ENCODE data around the gene ZNF789. TPM values are rescaled to one million over a fixed set of nuclear protein-coding genes. Genes with fewer than 3 reads are reported as not detected.

ZNF789 gene
- total and polyA plus RNA-seq, 3 donors from 2014 or later, result 26.2 to 32.0 (median 30.9) TPM

DNA sequence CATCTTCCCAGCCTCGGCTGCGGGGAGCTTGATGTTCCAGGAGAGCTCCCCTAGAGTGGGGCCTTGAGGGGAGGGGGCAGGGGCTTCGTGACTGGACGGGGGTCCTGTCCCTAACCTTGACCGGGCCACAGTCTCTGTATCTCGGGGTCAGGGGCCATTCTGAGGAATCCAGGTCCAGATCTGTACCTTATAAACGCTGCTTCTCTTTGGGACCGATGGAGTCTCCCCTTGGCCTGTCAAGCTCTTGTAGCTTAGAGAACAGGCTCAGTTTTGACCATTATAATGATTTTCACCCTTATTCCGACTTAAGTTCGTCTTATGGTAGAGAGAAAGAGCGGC, 32.6 kb downstream of the ZNF789 start:
- H3K27me3 ChIP-seq, result no peaks in the 10 kb centered on the region
- no peaks in the 10 kb centered on the region for H3K9me3 ChIP-seq
- peaks cover 17% of the 10 kb centered on the region for H3K4me1 ChIP-seq
- 1 to 4% methylated on average over 7 to 11 of the region's 11 CpGs for WGBS, 2 donors
- peak overlapping the region; percentile 94 to 96 for H3K27ac ChIP-seq
- no peak for TF ChIP-seq POLR2A (IDR thresholded peaks at IDR 0.05)
- TF ChIP-seq, protein P1, sequence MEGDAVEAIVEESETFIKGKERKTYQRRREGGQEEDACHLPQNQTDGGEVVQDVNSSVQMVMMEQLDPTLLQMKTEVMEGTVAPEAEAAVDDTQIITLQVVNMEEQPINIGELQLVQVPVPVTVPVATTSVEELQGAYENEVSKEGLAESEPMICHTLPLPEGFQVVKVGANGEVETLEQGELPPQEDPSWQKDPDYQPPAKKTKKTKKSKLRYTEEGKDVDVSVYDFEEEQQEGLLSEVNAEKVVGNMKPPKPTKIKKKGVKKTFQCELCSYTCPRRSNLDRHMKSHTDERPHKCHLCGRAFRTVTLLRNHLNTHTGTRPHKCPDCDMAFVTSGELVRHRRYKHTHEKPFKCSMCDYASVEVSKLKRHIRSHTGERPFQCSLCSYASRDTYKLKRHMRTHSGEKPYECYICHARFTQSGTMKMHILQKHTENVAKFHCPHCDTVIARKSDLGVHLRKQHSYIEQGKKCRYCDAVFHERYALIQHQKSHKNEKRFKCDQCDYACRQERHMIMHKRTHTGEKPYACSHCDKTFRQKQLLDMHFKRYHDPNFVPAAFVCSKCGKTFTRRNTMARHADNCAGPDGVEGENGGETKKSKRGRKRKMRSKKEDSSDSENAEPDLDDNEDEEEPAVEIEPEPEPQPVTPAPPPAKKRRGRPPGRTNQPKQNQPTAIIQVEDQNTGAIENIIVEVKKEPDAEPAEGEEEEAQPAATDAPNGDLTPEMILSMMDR (IDR thresholded peaks at IDR 0.05), result no peak
- DNase-seq, result no peak
- no peaks in the 10 kb centered on the region for H3K36me3 ChIP-seq (ENCODE audit: low read depth, missing control alignments)
- intact Hi-C loops (cut with DNase I; ENCODE audit: low total_unique reads), result loop anchor here (10.0 kb wide), 1 partner anchor 50 kb away; the partner anchor contains the start of genes FAM200A and ZNF655
- H3K4me3 ChIP-seq, result peak overlapping the region; percentile 76 to 86

DNA sequence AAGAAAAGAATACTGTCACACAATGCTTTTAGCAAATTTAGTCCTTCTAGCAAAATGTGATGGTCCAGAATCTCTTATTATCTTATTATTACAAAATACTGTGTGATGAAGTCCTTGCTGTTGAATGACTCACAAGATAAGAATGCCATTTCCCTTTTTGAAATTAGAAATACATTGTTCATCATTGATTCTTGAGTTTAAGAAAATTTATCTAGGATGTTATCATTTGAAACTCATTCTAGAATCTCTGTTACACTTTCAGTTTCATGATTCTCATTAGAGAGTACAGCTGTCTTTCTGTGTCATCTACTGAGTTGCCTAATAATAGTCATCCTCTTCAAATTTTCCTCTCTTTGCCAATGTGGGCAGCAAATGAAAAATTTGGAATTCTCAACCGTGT, 41.4 kb downstream of the ZNF789 start:
- intact Hi-C loops (cut with DNase I; ENCODE audit: low total_unique reads), result no loop called here

DNA sequence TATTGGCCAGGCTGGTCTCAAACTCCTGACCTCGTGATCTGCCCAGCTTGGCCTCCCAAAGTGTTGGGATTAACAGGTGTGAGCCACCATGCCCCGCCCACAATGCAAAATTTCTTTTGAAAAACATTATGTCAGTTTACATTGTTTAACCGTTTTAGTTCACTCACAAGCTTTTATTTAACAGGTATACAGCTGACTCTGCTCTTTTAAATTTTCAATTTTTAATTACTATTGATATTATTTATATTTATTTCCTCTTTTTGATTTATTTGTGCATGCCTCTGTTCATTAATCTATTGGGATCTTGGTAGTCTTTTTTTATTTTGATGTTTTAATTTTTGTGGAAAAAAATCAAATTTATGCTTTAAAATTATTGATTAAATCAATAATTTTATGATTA, 48.7 kb downstream of the ZNF789 start:
- Histone ChIP-seq H3K4me3 (no peak overlapping the region), H3K4me1 (no peaks in the 10 kb centered on the region), H3K9me3 (no peaks in the 10 kb centered on the region), H3K27me3 (no peaks in the 10 kb centered on the region), H3K36me3 (ENCODE audit: low read depth, missing control alignments) (no peaks in the 10 kb centered on the region), H3K27ac (no peak overlapping the region)
- TF ChIP-seq, protein P1 (IDR thresholded peaks at IDR 0.05), result no peak
- TF ChIP-seq POLR2A (IDR thresholded peaks at IDR 0.05), result no peak
- no peak for DNase-seq
- intact Hi-C loops (cut with DNase I; ENCODE audit: low total_unique reads), result no loop called here
- WGBS, 2 donors, result 91 to 96% methylated on average over 3 of the region's 3 CpGs

More for the DNA sequence above, 41.4 kb downstream of the ZNF789 start:
- no peaks in the 10 kb centered on the region for H3K36me3 ChIP-seq (ENCODE audit: low read depth, missing control alignments)
- H3K27me3 ChIP-seq, result no peaks in the 10 kb centered on the region
- TF ChIP-seq, protein P1 (IDR thresholded peaks at IDR 0.05), result no peak
- TF ChIP-seq POLR2A (IDR thresholded peaks at IDR 0.05), result no peak
- 87 to 98% methylated on average over 1 of the region's 1 CpG for WGBS, 2 donors
- no peaks in the 10 kb centered on the region for H3K4me1 ChIP-seq
- H3K4me3 ChIP-seq, result no peak overlapping the region
- no peak overlapping the region for H3K27ac ChIP-seq
- DNase-seq, result no peak
- no peaks in the 10 kb centered on the region for H3K9me3 ChIP-seq

DNA sequence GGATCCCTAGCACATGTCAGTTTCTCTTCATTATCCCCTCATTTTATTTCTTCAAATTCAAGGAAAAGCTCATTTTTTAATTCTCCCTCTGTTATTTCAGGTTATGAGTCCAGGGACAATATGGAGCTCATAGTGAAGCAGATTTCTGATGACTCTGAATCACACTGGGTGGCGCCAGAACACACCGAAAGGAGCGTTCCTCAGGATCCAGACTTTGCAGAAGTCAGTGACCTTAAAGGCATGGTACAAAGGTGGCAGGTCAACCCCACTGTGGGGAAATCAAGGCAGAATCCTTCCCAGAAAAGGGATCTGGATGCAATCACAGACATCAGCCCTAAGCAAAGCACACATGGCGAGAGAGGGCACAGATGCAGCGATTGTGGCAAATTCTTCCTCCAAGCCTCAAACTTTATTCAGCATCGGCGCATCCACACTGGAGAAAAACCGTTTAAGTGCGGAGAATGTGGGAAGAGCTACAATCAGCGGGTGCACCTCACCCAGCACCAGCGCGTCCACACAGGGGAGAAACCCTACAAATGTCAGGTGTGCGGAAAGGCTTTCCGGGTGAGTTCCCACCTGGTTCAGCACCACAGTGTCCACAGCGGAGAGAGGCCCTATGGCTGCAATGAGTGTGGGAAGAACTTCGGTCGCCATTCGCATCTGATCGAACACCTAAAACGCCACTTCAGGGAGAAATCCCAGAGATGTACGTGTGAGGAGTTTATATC, 53.2 kb downstream of the ZNF789 start:
- H3K36me3 ChIP-seq (ENCODE audit: low read depth, missing control alignments), result no peaks in the 10 kb centered on the region
- H3K27me3 ChIP-seq, result no peaks in the 10 kb centered on the region
- WGBS, 2 donors, result 94% methylated on average over 21 of the region's 21 CpGs
- DNase-seq, result no peak
- no peaks in the 10 kb centered on the region for H3K4me1 ChIP-seq
- no peak overlapping the region for H3K4me3 ChIP-seq
- no peaks in the 10 kb centered on the region for H3K9me3 ChIP-seq
- intact Hi-C loops (cut with DNase I; ENCODE audit: low total_unique reads), result no loop called here
- TF ChIP-seq, protein P1 (IDR thresholded peaks at IDR 0.05), result no peak
- no peak for TF ChIP-seq POLR2A (IDR thresholded peaks at IDR 0.05)
- no peak overlapping the region for H3K27ac ChIP-seq

DNA sequence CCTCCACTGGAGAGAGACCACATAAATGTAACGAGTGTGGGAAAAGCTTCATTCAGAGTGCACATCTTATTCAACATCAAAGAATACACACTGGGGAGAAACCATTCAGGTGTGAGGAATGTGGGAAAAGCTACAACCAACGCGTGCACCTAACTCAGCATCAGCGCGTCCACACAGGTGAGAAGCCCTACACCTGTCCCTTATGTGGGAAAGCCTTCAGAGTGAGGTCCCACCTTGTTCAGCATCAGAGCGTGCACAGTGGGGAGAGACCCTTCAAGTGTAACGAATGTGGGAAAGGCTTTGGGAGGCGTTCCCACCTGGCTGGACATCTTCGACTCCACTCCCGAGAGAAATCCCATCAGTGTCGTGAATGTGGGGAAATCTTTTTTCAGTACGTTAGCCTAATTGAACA, 58.7 kb downstream of the ZNF789 start:
- TF ChIP-seq, protein P1 (IDR thresholded peaks at IDR 0.05), result no peak
- TF ChIP-seq POLR2A (IDR thresholded peaks at IDR 0.05), result no peak
- Histone ChIP-seq H3K36me3 (ENCODE audit: low read depth, missing control alignments) (no peaks in the 10 kb centered on the region), H3K27ac (no peak overlapping the region), H3K4me1 (no peaks in the 10 kb centered on the region), H3K27me3 (no peaks in the 10 kb centered on the region), H3K4me3 (no peak overlapping the region), H3K9me3 (no peaks in the 10 kb centered on the region)
- 95 to 96% methylated on average over 12 of the region's 12 CpGs for WGBS, 2 donors
- intact Hi-C loops (cut with DNase I; ENCODE audit: low total_unique reads), result no loop called here
- DNase-seq, result no peak

Measured in testis (tissue), 3 donors.